K562 (cell line): ENCODE data around the gene VPS33A. TPM values are rescaled to one million over a fixed set of nuclear protein-coding genes. Genes with fewer than 3 reads are reported as not detected.

Experiments used
- C11orf30 ChIP-seq: fragments of 450-650 bp; IDR thresholded peaks from 2 replicates; pipeline ENCODE4 v1.6.1; 2016; ENCODE audit warnings: low read depth, mild to moderate bottlenecking
- CBFA2T3 ChIP-seq: fragments of 450-650 bp; IDR thresholded peaks from 2 replicates; pipeline ENCODE4 v1.6.1; 2017
- CXXC5 ChIP-seq: fragments of 250-450 bp; sonication (Bioruptor Pico); IDR thresholded peaks from 2 replicates; pipeline ENCODE4 v1.8.0; 2022; ENCODE audit warnings: inconsistent platforms, mild to moderate bottlenecking, moderate library complexity
- DACH1 ChIP-seq: fragments of 450-650 bp; IDR thresholded peaks from 2 replicates; pipeline ENCODE4 v1.6.1; 2018; ENCODE audit not compliant: partially characterized antibody
- DIDO1 ChIP-seq: fragments of 450-650 bp; IDR thresholded peaks from 2 replicates; pipeline ENCODE4 v1.6.1; 2016; ENCODE audit warnings: low read depth, missing biosample characterization, missing genetic modification characterization
- ELF1 ChIP-seq: fragments of 200-800 bp; sonication (Bioruptor generic); IDR thresholded peaks from 2 replicates; pipeline ENCODE4 v1.6.1; 2016; ENCODE audit warnings: missing genetic modification characterization, missing compliant biosample characterization
- KLF1 ChIP-seq: fragments of 450-650 bp; IDR thresholded peaks from 2 replicates; pipeline ENCODE4 v1.6.1; 2016; ENCODE audit warnings: missing genetic modification characterization, missing compliant biosample characterization
- KLF13 ChIP-seq: fragments of 450-650 bp; IDR thresholded peaks from 2 replicates; pipeline ENCODE4 v1.6.1; 2016; ENCODE audit warnings: missing genetic modification characterization, low read depth, mild to moderate bottlenecking, missing compliant biosample characterization, moderate library complexity, borderline replicate concordance
- PTBP1 ChIP-seq: fragments of 200-400 bp; formaldehyde crosslinking; IDR thresholded peaks from 2 replicates; pipeline ENCODE4 v1.6.1; 2017; ENCODE audit warnings: low read depth, low read length
- TEAD1 ChIP-seq, 2 experiments: fragments of 450-650 bp in 1 of 2; sonication (generic) in 1 of 2; formaldehyde crosslinking; IDR thresholded peaks; 2 replicates each; pipeline versions ENCODE4 v1.4.0 to v1.8.0; 2020 to 2022; ENCODE audit warnings: mild to moderate bottlenecking in 2 of 2, missing genetic modification reagents in 1 of 2
- XRCC5 ChIP-seq: fragments of 200-400 bp; formaldehyde crosslinking; IDR thresholded peaks from 2 replicates; pipeline ENCODE4 v1.6.1; 2017; ENCODE audit warnings: low read depth, mild to moderate bottlenecking, low read length
- ZNF507 ChIP-seq: conservative IDR thresholded peaks from 2 replicates; pipeline ENCODE4 v1.6.1; 2017; ENCODE audit warnings: missing genetic modification characterization, missing compliant biosample characterization
- polyA plus RNA-seq, 8 experiments: library from polyadenylated mRNA; depleted of rRNA in 4 of 8; stranded (reverse) in 5 of 8; unstranded in 3 of 8; fragments of >200 nt; fragmentation: Nextera tagmentation in 2 of 8; fragmentation: Illumina TruSeq in 1 of 8; extraction: Ambion mirVana in 2 of 8; extraction: Trizol in 1 of 8; gene quantifications; 2 replicates each; pipeline versions ENCODE4 v1.2.1 to v1.2.3, GENCODE V29; 2011 to 2014; ENCODE audit warnings: inconsistent platforms in 1 of 8, missing spikeins in 1 of 8
- total RNA-seq, 7 experiments: library from RNA; depleted of rRNA in 6 of 7; stranded (reverse); fragments of >200 nt in 6 of 7; fragmentation: Illumina TruSeq in 2 of 7; extraction: Trizol in 2 of 7; gene quantifications; 2 replicates each; pipeline versions ENCODE4 v1.2.1 to v1.2.3, GENCODE V29; 2011 to 2021; ENCODE audit warnings: low replicate concordance in 1 of 7
- TF ChIP-seq, protein P1 (sequence below): fragments of 450-650 bp; formaldehyde crosslinking; IDR thresholded peaks from 2 replicates; pipeline ENCODE4 v1.4.0; 2020; ENCODE audit warnings: mild to moderate bottlenecking, moderate library complexity
- TF ChIP-seq, protein P2 (sequence below), 2 experiments: fragments of 450-650 bp; conservative IDR thresholded peaks; 2 replicates each; pipeline ENCODE4 v1.6.1; 2017; ENCODE audit warnings: mild to moderate bottlenecking in 2 of 2, moderate library complexity in 2 of 2
- TF ChIP-seq, protein P3 (sequence below): fragments of 200-400 bp; formaldehyde crosslinking; IDR thresholded peaks from 2 replicates; pipeline ENCODE4 v1.6.1; 2017; ENCODE audit warnings: mild to moderate bottlenecking, low read depth, low read length, moderate library complexity
- TF ChIP-seq, protein P4 (sequence below): fragments of 450-650 bp; IDR thresholded peaks from 2 replicates; pipeline ENCODE4 v1.6.1; 2014; ENCODE audit warnings: low read depth, mild to moderate bottlenecking, moderate library complexity, borderline replicate concordance
- TF ChIP-seq, protein P5 (sequence below): fragments of 450-650 bp; formaldehyde crosslinking; IDR thresholded peaks from 2 replicates; pipeline ENCODE4 v1.4.0; 2020; ENCODE audit warnings: mild to moderate bottlenecking, mixed read lengths
- TF ChIP-seq, protein P6 (sequence below): fragments of 250-450 bp; sonication (Bioruptor Pico); IDR thresholded peaks from 2 replicates; pipeline ENCODE4 v1.8.0; 2021; ENCODE audit warnings: moderate library complexity, mild to moderate bottlenecking, inconsistent platforms

VPS33A gene
- total and polyA plus RNA-seq, 9 of the 15 experiments (the other 6 are each of a cell fraction or from before 2014, with no cell fraction given), result 10.6 to 34.3 (median 25.3) TPM

DNA sequence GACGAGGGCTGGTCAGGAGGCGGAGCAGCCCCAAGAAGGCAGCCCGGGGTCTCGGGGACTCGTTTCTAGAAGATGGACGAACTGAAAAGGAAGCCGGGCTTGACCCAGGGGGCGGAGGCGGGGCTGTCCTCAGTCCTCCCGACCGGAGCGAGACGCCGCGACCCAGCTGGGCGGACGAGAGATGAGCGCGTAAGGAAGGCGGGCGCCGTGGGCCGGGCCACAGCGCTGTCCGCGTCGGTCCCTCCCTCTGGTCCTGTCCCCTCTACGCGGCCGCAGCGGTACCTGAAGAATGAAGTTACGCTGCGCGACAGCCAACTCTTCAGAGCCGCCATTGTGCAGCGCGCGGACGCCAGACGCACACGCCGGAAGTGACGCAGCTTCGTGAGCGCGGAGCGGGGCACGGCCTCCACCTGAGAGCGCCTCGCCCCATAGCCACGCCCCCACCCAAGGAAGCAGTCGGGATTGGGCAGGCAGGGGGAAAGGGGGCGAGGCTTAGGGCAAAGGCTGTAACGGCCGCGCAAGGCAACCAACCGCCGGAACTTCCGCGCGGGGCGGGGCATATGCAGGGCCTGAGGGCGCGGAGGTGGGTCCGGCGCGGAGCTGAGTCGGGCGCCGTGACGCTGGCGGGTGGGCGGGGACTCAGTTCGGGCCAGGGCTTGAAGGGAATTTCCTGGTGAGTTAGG, 40.5 kb downstream of the VPS33A start, which contains the start of gene DIABLO (continued):
- TF ChIP-seq C11orf30 (peak; percentile 100), PTBP1 (no peak), DACH1 (peak; percentile 69), XRCC5 (no peak), ELF1 (tag) (no peak), KLF13 (tag) (peak; percentile 84), ZNF507 (no peak), TEAD1 (CRISPR knock-in tag; IDR thresholded peaks at IDR 0.05) (peak in 1 of 2 experiments; percentile 27; a peak in 1 of 4 replicates), DIDO1 (tag) (peak; percentile 71; the same call in 1 of the 2 replicates), CXXC5 (peak; percentile 81), KLF1 (tag) (peak; percentile 76; the same call in 1 of the 2 replicates), CBFA2T3 (peak; percentile 8; the same call in 1 of the 2 replicates)
- TF ChIP-seq, protein P1, sequence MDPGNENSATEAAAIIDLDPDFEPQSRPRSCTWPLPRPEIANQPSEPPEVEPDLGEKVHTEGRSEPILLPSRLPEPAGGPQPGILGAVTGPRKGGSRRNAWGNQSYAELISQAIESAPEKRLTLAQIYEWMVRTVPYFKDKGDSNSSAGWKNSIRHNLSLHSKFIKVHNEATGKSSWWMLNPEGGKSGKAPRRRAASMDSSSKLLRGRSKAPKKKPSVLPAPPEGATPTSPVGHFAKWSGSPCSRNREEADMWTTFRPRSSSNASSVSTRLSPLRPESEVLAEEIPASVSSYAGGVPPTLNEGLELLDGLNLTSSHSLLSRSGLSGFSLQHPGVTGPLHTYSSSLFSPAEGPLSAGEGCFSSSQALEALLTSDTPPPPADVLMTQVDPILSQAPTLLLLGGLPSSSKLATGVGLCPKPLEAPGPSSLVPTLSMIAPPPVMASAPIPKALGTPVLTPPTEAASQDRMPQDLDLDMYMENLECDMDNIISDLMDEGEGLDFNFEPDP (CRISPR knock-in tag), result no peak
- TF ChIP-seq, protein P2, sequence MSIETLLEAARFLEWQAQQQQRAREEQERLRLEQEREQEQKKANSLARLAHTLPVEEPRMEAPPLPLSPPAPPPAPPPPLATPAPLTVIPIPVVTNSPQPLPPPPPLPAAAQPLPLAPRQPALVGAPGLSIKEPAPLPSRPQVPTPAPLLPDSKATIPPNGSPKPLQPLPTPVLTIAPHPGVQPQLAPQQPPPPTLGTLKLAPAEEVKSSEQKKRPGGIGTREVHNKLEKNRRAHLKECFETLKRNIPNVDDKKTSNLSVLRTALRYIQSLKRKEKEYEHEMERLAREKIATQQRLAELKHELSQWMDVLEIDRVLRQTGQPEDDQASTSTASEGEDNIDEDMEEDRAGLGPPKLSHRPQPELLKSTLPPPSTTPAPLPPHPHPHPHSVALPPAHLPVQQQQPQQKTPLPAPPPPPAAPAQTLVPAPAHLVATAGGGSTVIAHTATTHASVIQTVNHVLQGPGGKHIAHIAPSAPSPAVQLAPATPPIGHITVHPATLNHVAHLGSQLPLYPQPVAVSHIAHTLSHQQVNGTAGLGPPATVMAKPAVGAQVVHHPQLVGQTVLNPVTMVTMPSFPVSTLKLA (conservative IDR thresholded peaks at IDR 0.05), result peak; percentile 16 to 89
- TF ChIP-seq, protein P3, sequence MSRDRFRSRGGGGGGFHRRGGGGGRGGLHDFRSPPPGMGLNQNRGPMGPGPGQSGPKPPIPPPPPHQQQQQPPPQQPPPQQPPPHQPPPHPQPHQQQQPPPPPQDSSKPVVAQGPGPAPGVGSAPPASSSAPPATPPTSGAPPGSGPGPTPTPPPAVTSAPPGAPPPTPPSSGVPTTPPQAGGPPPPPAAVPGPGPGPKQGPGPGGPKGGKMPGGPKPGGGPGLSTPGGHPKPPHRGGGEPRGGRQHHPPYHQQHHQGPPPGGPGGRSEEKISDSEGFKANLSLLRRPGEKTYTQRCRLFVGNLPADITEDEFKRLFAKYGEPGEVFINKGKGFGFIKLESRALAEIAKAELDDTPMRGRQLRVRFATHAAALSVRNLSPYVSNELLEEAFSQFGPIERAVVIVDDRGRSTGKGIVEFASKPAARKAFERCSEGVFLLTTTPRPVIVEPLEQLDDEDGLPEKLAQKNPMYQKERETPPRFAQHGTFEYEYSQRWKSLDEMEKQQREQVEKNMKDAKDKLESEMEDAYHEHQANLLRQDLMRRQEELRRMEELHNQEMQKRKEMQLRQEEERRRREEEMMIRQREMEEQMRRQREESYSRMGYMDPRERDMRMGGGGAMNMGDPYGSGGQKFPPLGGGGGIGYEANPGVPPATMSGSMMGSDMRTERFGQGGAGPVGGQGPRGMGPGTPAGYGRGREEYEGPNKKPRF, result no peak
- TF ChIP-seq, protein P4, sequence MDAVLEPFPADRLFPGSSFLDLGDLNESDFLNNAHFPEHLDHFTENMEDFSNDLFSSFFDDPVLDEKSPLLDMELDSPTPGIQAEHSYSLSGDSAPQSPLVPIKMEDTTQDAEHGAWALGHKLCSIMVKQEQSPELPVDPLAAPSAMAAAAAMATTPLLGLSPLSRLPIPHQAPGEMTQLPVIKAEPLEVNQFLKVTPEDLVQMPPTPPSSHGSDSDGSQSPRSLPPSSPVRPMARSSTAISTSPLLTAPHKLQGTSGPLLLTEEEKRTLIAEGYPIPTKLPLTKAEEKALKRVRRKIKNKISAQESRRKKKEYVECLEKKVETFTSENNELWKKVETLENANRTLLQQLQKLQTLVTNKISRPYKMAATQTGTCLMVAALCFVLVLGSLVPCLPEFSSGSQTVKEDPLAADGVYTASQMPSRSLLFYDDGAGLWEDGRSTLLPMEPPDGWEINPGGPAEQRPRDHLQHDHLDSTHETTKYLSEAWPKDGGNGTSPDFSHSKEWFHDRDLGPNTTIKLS, result peak; percentile 77
- TF ChIP-seq, protein P5, sequence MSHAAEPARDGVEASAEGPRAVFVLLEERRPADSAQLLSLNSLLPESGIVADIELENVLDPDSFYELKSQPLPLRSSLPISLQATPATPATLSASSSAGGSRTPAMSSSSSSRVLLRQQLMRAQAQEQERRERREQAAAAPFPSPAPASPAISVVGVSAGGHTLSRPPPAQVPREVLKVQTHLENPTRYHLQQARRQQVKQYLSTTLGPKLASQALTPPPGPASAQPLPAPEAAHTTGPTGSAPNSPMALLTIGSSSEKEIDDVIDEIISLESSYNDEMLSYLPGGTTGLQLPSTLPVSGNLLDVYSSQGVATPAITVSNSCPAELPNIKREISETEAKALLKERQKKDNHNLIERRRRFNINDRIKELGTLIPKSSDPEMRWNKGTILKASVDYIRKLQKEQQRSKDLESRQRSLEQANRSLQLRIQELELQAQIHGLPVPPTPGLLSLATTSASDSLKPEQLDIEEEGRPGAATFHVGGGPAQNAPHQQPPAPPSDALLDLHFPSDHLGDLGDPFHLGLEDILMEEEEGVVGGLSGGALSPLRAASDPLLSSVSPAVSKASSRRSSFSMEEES (CRISPR knock-in tag), result no peak
- TF ChIP-seq, protein P6, sequence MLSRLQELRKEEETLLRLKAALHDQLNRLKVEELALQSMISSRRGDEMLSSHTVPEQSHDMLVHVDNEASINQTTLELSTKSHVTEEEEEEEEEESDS (CRISPR knock-in tag), result no peak
